CD4-positive, alpha-beta T cell treated with Interferon alpha-2 for 1 hour (primary cell): ENCODE data around the gene LLGL2.
"Not testable (repeated sequence)": the region's sequence is repeated elsewhere in the genome, so short reads cannot be mapped to it uniquely, and the experiment has no call there.

Source experiments
- DNase-seq, 2 donors: peaks; one replicate each; pipeline ENCODE4 v3.0.0-alpha.2; 2020 to 2022

LLGL2 gene

GRCh38 chr17:75524970-75525805, at the start of gene LLGL2:
Gene LLGL2 (plus strand): TSS chr17:75525697. CDS start chr17:75543427, 17,730 bp downstream.
- DNase-seq: peak; percentile 87 to 92

GRCh38 chr17:75475851-75476250, 49.6 kb upstream of the LLGL2 start:
- no peak for DNase-seq

- no peak for DNase-seq
These were observed 49.2 kb upstream of the LLGL2 start for GRCh38 chr17:75476271-75476671.

- DNase-seq: no peak
These were observed 48.6 kb upstream of the LLGL2 start for GRCh38 chr17:75476752-75477489.

- DNase-seq: not testable (repeated sequence)
These were observed 48.0 kb upstream of the LLGL2 start for GRCh38 chr17:75477490-75477862.

- DNase-seq: no peak
These were observed 47.0 kb upstream of the LLGL2 start for GRCh38 chr17:75478508-75478907.

- DNase-seq: no peak
These were observed 45.2 kb upstream of the LLGL2 start for GRCh38 chr17:75480281-75480680.

GRCh38 chr17:75481194-75482068, 44.1 kb upstream of the LLGL2 start:
- DNase-seq: no peak

- no peak for DNase-seq
These were observed 43.2 kb upstream of the LLGL2 start for GRCh38 chr17:75482098-75482942.

GRCh38 chr17:75485688-75486087, 39.8 kb upstream of the LLGL2 start:
- DNase-seq: no peak

GRCh38 chr17:75486151-75486550, 39.3 kb upstream of the LLGL2 start:
- no peak for DNase-seq

- DNase-seq: no peak
These were observed 38.5 kb upstream of the LLGL2 start for GRCh38 chr17:75486951-75487350.

GRCh38 chr17:75487351-75488070, 38.0 kb upstream of the LLGL2 start:
- DNase-seq: peak; percentile 49 to 53

GRCh38 chr17:75488693-75489510, 36.6 kb upstream of the LLGL2 start:
- no peak for DNase-seq

GRCh38 chr17:75489511-75489955, 36.0 kb upstream of the LLGL2 start:
- no peak for DNase-seq

GRCh38 chr17:75490173-75490743, 35.2 kb upstream of the LLGL2 start:
- no peak for DNase-seq

- no peak for DNase-seq
These were observed 34.4 kb upstream of the LLGL2 start for GRCh38 chr17:75490953-75491649.

- DNase-seq: no peak
These were observed 33.8 kb upstream of the LLGL2 start for GRCh38 chr17:75491680-75492079.

GRCh38 chr17:75492555-75493168, 32.8 kb upstream of the LLGL2 start:
- no peak for DNase-seq
